SK-N-SH (cell line): ENCODE measurements around the gene TCF12. TPM values are rescaled to one million over a fixed set of nuclear protein-coding genes. Genes with fewer than 3 reads are reported as not detected.

ENCODE experiments used
- CTCF ChIA-PET: fragments of 300-600, 350-600 bp; formaldehyde crosslinking; extraction: SDS; loops from one replicate; lab custom pipeline; 2021; lab: Yijun Ruan, JAX
- POLR2A ChIA-PET: fragments of 350-600 bp; sonication (Branson Sonifier 250); formaldehyde crosslinking; extraction: SDS; loops from one replicate; lab custom pipeline; 2020; ENCODE audit warnings: antibody characterized with exemption, inconsistent platforms; lab: Yijun Ruan, JAX
- DNase-seq: peaks from one replicate; pipeline ENCODE4 v3.0.0; 2012
- H2AFZ ChIP-seq: fragments of 200-600 bp; sonication (generic); 2 replicates; pipeline ENCODE4 v1.8.1; 2016; ENCODE audit warnings: antibody characterized with exemption, mild to moderate bottlenecking, low read depth
- H3F3A ChIP-seq: fragments of 200-600 bp; sonication (generic); replicated peaks from 2 replicates; pipeline ENCODE3; 2016; ENCODE audit warnings: antibody characterized with exemption, mild to moderate bottlenecking; ENCODE audit not compliant: insufficient read depth
- H3K27ac ChIP-seq, 2 experiments: fragments of 200-500 bp in 1 of 2; fragments of 200-600 bp in 1 of 2; sonication (Bioruptor generic) in 1 of 2; sonication (generic), shearing (Covaris generic) in 1 of 2; 2 replicates each; pipeline versions ENCODE4 v1.5.1 to v1.6.1; 2014 to 2016; ENCODE audit warnings: low read depth in 2 of 2, inconsistent platforms in 1 of 2, low read length in 1 of 2, mild to moderate bottlenecking in 1 of 2, mixed read lengths in 1 of 2
- H3K27me3 ChIP-seq: fragments of 200-600 bp; sonication (generic), shearing (Covaris generic); 2 replicates; pipeline ENCODE4 v1.6.1; 2016; ENCODE audit warnings: mixed run types; ENCODE audit not compliant: insufficient read depth
- H3K36me3 ChIP-seq, 2 experiments: fragments of 200-500 bp in 1 of 2; fragments of 200-600 bp in 1 of 2; sonication (Bioruptor generic) in 1 of 2; sonication (generic) in 1 of 2; replicated peaks in 1 of 2; 2 replicates each; pipeline versions ENCODE3 to v1.5.1; 2014 to 2016; ENCODE audit warnings: low read length in 1 of 2, mild to moderate bottlenecking in 1 of 2; ENCODE audit not compliant: insufficient read depth in 2 of 2, control insufficient read depth in 1 of 2
- H3K4me1 ChIP-seq, 2 experiments: fragments of 200-500 bp in 1 of 2; fragments of 200-600 bp in 1 of 2; sonication (Bioruptor generic) in 1 of 2; sonication (generic), shearing (Covaris generic) in 1 of 2; 2 replicates each; pipeline versions ENCODE4 v1.5.1 to v1.6.1; 2014 to 2016; ENCODE audit warnings: low read depth in 1 of 2, low read length in 1 of 2, mixed run types in 1 of 2; ENCODE audit not compliant: insufficient read depth in 2 of 2, control insufficient read depth in 1 of 2
- H3K4me2 ChIP-seq: fragments of 200-600 bp; sonication (generic), shearing (Covaris generic); 2 replicates; pipeline ENCODE4 v1.6.1; 2017; ENCODE audit warnings: mixed run types
- H3K4me3 ChIP-seq, 2 experiments: fragments of 200-500 bp in 1 of 2; fragments of 200-600 bp in 1 of 2; sonication (Bioruptor generic) in 1 of 2; sonication (generic), shearing (Covaris generic) in 1 of 2; 2 replicates each; pipeline versions ENCODE4 v1.5.1 to v1.8.1; 2014 to 2016; ENCODE audit warnings: low read depth in 2 of 2, inconsistent platforms in 1 of 2, low read length in 1 of 2, mild to moderate bottlenecking in 1 of 2, mixed read lengths in 1 of 2, moderate library complexity in 1 of 2
- H3K79me2 ChIP-seq: fragments of 200-600 bp; sonication (generic); 2 replicates; pipeline ENCODE4 v1.8.1; 2017; ENCODE audit warnings: mild to moderate bottlenecking; ENCODE audit not compliant: insufficient read depth
- H3K9ac ChIP-seq: fragments of 200-600 bp; sonication (generic); 2 replicates; pipeline ENCODE4 v1.6.1; 2017; ENCODE audit warnings: mixed run types
- H3K9me2 ChIP-seq: fragments of 200-600 bp; sonication (generic); 2 replicates; pipeline ENCODE4 v1.6.1; 2017; ENCODE audit warnings: mixed run types
- H3K9me3 ChIP-seq: fragments of 200-600 bp; sonication (generic); 2 replicates; pipeline ENCODE4 v1.6.1; 2017; ENCODE audit warnings: mixed run types, mild to moderate bottlenecking, moderate library complexity
- H4K20me1 ChIP-seq: fragments of 200-600 bp; sonication (generic); 2 replicates; pipeline ENCODE4 v1.6.1; 2017; ENCODE audit warnings: mild to moderate bottlenecking, mixed run types; ENCODE audit not compliant: insufficient read depth
- CHD2 ChIP-seq: fragments of 150-350 bp; IDR thresholded peaks from 2 replicates; pipeline ENCODE4 v1.6.1; 2018; ENCODE audit warnings: low read length; ENCODE audit not compliant: partially characterized antibody
- EP300 ChIP-seq, 2 experiments: IDR thresholded peaks; 2 replicates each; pipeline versions ENCODE4 v1.4.0 to v1.6.1; 2012; ENCODE audit warnings: borderline replicate concordance in 1 of 2, low read depth in 1 of 2, low read length in 1 of 2
- EZH2phosphoT487 ChIP-seq: fragments of 200-600 bp; sonication (generic); IDR thresholded peaks from 2 replicates; pipeline ENCODE4 v1.6.1; 2017; ENCODE audit warnings: low read depth, mixed run types, mild to moderate bottlenecking, antibody characterized with exemption, moderate library complexity, borderline replicate concordance
- FOXJ3 ChIP-seq: sonication (generic); formaldehyde crosslinking; IDR thresholded peaks from 2 replicates; pipeline ENCODE4 v1.5.1; 2020; ENCODE audit warnings: mild to moderate bottlenecking, missing genetic modification reagents
- FOXM1 ChIP-seq: IDR thresholded peaks from 2 replicates; pipeline ENCODE4 v1.4.0; 2012; ENCODE audit warnings: low read depth, mild to moderate bottlenecking
- GABPA ChIP-seq: IDR thresholded peaks from 2 replicates; pipeline ENCODE4 v1.4.0; 2012; ENCODE audit warnings: low read depth, mild to moderate bottlenecking
- GATA2 ChIP-seq: sonication (generic); formaldehyde crosslinking; IDR thresholded peaks from 2 replicates; pipeline ENCODE4 v1.5.0; 2020; ENCODE audit warnings: mild to moderate bottlenecking, missing genetic modification reagents
- JUND ChIP-seq: IDR thresholded peaks from 2 replicates; pipeline ENCODE4 v1.4.0; 2012
- MXI1 ChIP-seq: IDR thresholded peaks from 2 replicates; pipeline ENCODE4 v1.6.1; 2012; ENCODE audit warnings: mild to moderate bottlenecking, low read depth, low read length, improper control_type of control experiment
- NFIC ChIP-seq: IDR thresholded peaks from 2 replicates; pipeline ENCODE4 v1.4.0; 2012; ENCODE audit warnings: borderline replicate concordance
- NRF1 ChIP-seq: IDR thresholded peaks from 2 replicates; pipeline ENCODE4 v1.6.1; 2012; ENCODE audit warnings: low read depth, mild to moderate bottlenecking, low read length
- POLR2AphosphoS5 ChIP-seq: IDR thresholded peaks from 2 replicates; pipeline ENCODE4 v1.6.1; 2012; ENCODE audit warnings: low read depth, low read length
- RCOR1 ChIP-seq: fragments of 150-350 bp; IDR thresholded peaks from 2 replicates; pipeline ENCODE4 v1.6.1; 2017; ENCODE audit warnings: antibody characterized with exemption, low read length
- RFX5 ChIP-seq: IDR thresholded peaks from 2 replicates; pipeline ENCODE4 v1.6.1; 2012; ENCODE audit warnings: mild to moderate bottlenecking, improper control_type of control experiment, low read length
- TCF12 ChIP-seq: IDR thresholded peaks from 2 replicates; pipeline ENCODE4 v1.4.0; 2012
- TEAD4 ChIP-seq: IDR thresholded peaks from 2 replicates; pipeline ENCODE4 v1.4.0; 2012; ENCODE audit warnings: mild to moderate bottlenecking, borderline replicate concordance; ENCODE audit not compliant: insufficient read depth
- YY1 ChIP-seq: IDR thresholded peaks from 2 replicates; pipeline ENCODE4 v1.4.0; 2012; ENCODE audit warnings: low read depth, mild to moderate bottlenecking
- whole genome bisulfite sequencing: methylation state at CpG from one replicate; pipeline ENCODE4 v1.1.6; 2017; ENCODE audit warnings: low lambda C conversion rate; 5-methylcytosine and 5-hydroxymethylcytosine counted together
- polyA plus RNA-seq, 3 experiments: library from polyadenylated mRNA; depleted of rRNA; stranded (reverse); fragments of >200 nt; gene quantifications; 2 replicates each; pipeline ENCODE4 v1.2.3, GENCODE V29; 2012
- TF ChIP-seq, protein P1 (sequence below): fragments of 200-600 bp; sonication (generic); IDR thresholded peaks from 2 replicates; pipeline ENCODE4 v1.6.1; 2017; ENCODE audit warnings: antibody characterized with exemption, mild to moderate bottlenecking, moderate library complexity
- TF ChIP-seq, protein P2 (sequence below): fragments of 150-350 bp; IDR thresholded peaks from 2 replicates; pipeline ENCODE4 v1.6.1; 2016; ENCODE audit warnings: mild to moderate bottlenecking, low read depth, low read length
- TF ChIP-seq, protein P3 (sequence below): IDR thresholded peaks from 2 replicates; pipeline ENCODE4 v1.4.0; 2012; ENCODE audit warnings: low read depth, borderline replicate concordance
- TF ChIP-seq, protein P4 (sequence below): IDR thresholded peaks from 2 replicates; pipeline ENCODE4 v1.4.0; 2012; ENCODE audit warnings: low read depth
- TF ChIP-seq, protein P5 (sequence below): IDR thresholded peaks from 2 replicates; pipeline ENCODE4; 2012

The TCF12 gene
- polyA plus RNA-seq, 1 of the 3 experiments (the other 2 are of a cell fraction): 49.6 TPM

DNA sequence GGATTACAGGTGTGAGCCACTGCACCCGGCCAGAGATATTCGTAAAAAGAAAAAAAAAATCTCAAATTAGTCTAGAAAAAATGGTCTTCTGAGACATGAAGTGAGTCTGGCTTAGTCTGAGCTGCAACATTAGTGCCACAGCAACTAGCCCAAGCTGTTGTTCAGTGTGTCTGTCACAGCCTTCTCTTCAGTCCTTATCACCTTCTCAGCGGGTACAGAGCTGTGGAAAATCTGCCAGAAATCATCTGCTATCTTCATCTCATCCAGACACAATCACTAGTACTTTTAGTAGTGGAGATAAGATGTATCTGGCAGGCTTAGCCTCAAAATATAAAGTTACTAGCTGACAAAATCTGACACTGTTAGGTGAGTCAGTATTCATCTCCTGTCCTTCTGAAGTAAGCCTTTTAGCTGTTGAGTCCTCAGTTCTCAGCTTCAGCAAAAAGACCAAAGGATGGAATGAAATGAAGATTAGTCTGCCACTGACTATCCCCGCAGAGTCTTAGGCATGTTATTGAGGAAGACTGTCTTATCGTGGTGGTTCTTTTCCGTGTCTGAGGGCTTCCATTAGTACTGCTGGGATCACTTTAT is 337.4 kb downstream of the TCF12 start:
- H4K20me1 ChIP-seq: no peaks in the 10 kb centered on the region
- CTCF ChIA-PET: interaction anchor here (1.2 to 3.3 kb wide), 2 partner anchors 11 to 51 kb away, joined by 3 to 12 read pairs; no protein-coding TSS in a partner anchor
- H3K4me3 ChIP-seq: no peak overlapping the region
- H3K4me1 ChIP-seq: peaks cover 10 to 28% of the 10 kb centered on the region in 2 experiments
- TF ChIP-seq EP300 (IDR thresholded peaks at IDR 0.05; ENCODE audit: borderline replicate concordance in 1 of 2, low read depth in 1 of 2, low read length in 1 of 2) (peak in 1 of 2 experiments; percentile 32; a peak in 1 of 4 replicates), GATA2 (CRISPR knock-in tag) (peak; percentile 71; the same call in 1 of the 2 replicates), TEAD4 (no peak), CHD2 (no peak), FOXJ3 (CRISPR knock-in tag) (0 out of 2 replicates have a peak, but pooled peaks have one; percentile 53)
- DNase-seq: no peak
- H3K79me2 ChIP-seq: peaks cover 20% of the 10 kb centered on the region
- peaks cover 42 to 71% of the 10 kb centered on the region in 2 experiments for H3K36me3 ChIP-seq
- peaks cover 18% of the 10 kb centered on the region for H3F3A ChIP-seq
- POLR2A ChIA-PET: no interaction called here
- H2AFZ ChIP-seq: no peak overlapping the region
- H3K9me2 ChIP-seq: no peaks in the 10 kb centered on the region
- H3K4me2 ChIP-seq: no peak overlapping the region
- WGBS: 91% methylated on average over 6 of the region's 6 CpGs
- H3K27ac ChIP-seq: peak overlapping the region in 1 of 2 experiments; percentile 23; a peak in 1 of 4 replicates
- no peak overlapping the region for H3K9ac ChIP-seq
- H3K27me3 ChIP-seq: no peaks in the 10 kb centered on the region
- H3K9me3 ChIP-seq: no peaks in the 10 kb centered on the region

DNA sequence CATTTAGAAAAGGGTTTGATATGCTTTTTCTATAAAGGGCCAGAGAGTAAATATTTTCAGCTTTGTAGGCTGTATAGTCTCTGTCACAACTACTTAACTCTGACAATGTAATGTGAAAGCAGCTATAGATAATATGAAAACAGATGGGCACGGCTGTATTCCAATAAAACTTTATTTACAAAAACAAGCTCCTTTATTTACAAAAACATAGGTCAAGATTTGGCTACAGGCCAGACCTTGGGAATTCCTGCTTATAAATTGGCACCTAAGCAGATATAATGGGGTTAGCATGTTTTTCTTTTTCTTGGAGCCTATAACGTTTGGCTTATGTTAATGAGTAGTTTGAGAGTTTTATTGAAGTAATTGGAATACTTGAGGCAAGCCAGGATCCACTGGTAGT is 338.5 kb downstream of the TCF12 start:
- H3K9ac ChIP-seq: no peak overlapping the region
- DNase-seq: no peak
- H3K9me2 ChIP-seq: no peaks in the 10 kb centered on the region
- no peaks in the 10 kb centered on the region for H4K20me1 ChIP-seq
- H3F3A ChIP-seq: peaks cover 9% of the 10 kb centered on the region
- peaks cover 10 to 22% of the 10 kb centered on the region in 2 experiments for H3K4me1 ChIP-seq
- no peaks in the 10 kb centered on the region for H3K27me3 ChIP-seq
- no peaks in the 10 kb centered on the region for H3K9me3 ChIP-seq
- peaks cover 46 to 72% of the 10 kb centered on the region in 2 experiments for H3K36me3 ChIP-seq
- CTCF ChIA-PET: no interaction called here
- no peak overlapping the region for H3K4me3 ChIP-seq
- peaks cover 24% of the 10 kb centered on the region for H3K79me2 ChIP-seq
- no peak overlapping the region for H2AFZ ChIP-seq
- POLR2A ChIA-PET: no interaction called here
- WGBS: 84% methylated on average over 2 of the region's 2 CpGs
- no peak overlapping the region for H3K4me2 ChIP-seq
- H3K27ac ChIP-seq: no peak overlapping the region
- TF ChIP-seq MXI1 (no peak), GATA2 (CRISPR knock-in tag) (no peak), RFX5 (no peak), JUND (no peak), YY1 (no peak), POLR2AphosphoS5 (no peak), EZH2phosphoT487 (no peak), TCF12 (no peak), RCOR1 (no peak), NRF1 (no peak), NFIC (no peak), GABPA (no peak), FOXM1 (no peak)
- TF ChIP-seq, protein P1, sequence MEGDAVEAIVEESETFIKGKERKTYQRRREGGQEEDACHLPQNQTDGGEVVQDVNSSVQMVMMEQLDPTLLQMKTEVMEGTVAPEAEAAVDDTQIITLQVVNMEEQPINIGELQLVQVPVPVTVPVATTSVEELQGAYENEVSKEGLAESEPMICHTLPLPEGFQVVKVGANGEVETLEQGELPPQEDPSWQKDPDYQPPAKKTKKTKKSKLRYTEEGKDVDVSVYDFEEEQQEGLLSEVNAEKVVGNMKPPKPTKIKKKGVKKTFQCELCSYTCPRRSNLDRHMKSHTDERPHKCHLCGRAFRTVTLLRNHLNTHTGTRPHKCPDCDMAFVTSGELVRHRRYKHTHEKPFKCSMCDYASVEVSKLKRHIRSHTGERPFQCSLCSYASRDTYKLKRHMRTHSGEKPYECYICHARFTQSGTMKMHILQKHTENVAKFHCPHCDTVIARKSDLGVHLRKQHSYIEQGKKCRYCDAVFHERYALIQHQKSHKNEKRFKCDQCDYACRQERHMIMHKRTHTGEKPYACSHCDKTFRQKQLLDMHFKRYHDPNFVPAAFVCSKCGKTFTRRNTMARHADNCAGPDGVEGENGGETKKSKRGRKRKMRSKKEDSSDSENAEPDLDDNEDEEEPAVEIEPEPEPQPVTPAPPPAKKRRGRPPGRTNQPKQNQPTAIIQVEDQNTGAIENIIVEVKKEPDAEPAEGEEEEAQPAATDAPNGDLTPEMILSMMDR: no peak
- TF ChIP-seq, protein P2, sequence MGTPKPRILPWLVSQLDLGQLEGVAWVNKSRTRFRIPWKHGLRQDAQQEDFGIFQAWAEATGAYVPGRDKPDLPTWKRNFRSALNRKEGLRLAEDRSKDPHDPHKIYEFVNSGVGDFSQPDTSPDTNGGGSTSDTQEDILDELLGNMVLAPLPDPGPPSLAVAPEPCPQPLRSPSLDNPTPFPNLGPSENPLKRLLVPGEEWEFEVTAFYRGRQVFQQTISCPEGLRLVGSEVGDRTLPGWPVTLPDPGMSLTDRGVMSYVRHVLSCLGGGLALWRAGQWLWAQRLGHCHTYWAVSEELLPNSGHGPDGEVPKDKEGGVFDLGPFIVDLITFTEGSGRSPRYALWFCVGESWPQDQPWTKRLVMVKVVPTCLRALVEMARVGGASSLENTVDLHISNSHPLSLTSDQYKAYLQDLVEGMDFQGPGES: no peak
- TF ChIP-seq, protein P3, sequence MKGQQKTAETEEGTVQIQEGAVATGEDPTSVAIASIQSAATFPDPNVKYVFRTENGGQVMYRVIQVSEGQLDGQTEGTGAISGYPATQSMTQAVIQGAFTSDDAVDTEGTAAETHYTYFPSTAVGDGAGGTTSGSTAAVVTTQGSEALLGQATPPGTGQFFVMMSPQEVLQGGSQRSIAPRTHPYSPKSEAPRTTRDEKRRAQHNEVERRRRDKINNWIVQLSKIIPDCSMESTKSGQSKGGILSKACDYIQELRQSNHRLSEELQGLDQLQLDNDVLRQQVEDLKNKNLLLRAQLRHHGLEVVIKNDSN: no peak
- TF ChIP-seq, protein P4, sequence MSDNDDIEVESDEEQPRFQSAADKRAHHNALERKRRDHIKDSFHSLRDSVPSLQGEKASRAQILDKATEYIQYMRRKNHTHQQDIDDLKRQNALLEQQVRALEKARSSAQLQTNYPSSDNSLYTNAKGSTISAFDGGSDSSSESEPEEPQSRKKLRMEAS: no peak
- TF ChIP-seq, protein P5, sequence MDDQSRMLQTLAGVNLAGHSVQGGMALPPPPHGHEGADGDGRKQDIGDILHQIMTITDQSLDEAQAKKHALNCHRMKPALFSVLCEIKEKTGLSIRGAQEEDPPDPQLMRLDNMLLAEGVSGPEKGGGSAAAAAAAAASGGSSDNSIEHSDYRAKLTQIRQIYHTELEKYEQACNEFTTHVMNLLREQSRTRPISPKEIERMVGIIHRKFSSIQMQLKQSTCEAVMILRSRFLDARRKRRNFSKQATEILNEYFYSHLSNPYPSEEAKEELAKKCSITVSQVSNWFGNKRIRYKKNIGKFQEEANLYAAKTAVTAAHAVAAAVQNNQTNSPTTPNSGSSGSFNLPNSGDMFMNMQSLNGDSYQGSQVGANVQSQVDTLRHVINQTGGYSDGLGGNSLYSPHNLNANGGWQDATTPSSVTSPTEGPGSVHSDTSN: no peak
